Activated naive CD8-positive, alpha-beta T cell treated with anti-CD3 and anti-CD28 coated beads for 36 hours (primary cell): ENCODE measurements around the gene FAM53A. TPM values are rescaled to one million over a fixed set of nuclear protein-coding genes. Genes with fewer than 3 reads are reported as not detected.
"Not testable (repeated sequence)": the region's sequence is repeated elsewhere in the genome, so short reads cannot be mapped to it uniquely, and the experiment has no call there.

Source experiments
- DNase-seq: peaks from one replicate; pipeline ENCODE4 v3.0.0; 2021
- H3K27ac Mint-ChIP-seq: one replicate; pipeline ENCODE4 v1.8.0; 2022; ENCODE audit warnings: mild to moderate bottlenecking, moderate library complexity, mixed read lengths
- H3K27me3 Mint-ChIP-seq: one replicate; pipeline ENCODE4 v1.8.0; 2022; ENCODE audit warnings: mild to moderate bottlenecking, mixed read lengths
- H3K36me3 Mint-ChIP-seq: one replicate; pipeline ENCODE4 v1.8.0; 2021; ENCODE audit warnings: mild to moderate bottlenecking, mixed read lengths
- H3K4me1 Mint-ChIP-seq: one replicate; pipeline ENCODE4 v1.8.0; 2021; ENCODE audit warnings: mixed read lengths
- H3K4me3 Mint-ChIP-seq: one replicate; pipeline ENCODE4 v1.8.0; 2022; ENCODE audit warnings: mild to moderate bottlenecking, moderate library complexity, mixed read lengths
- H3K9me3 Mint-ChIP-seq: one replicate; pipeline ENCODE4 v1.8.0; 2022; ENCODE audit warnings: mixed read lengths
- total RNA-seq, 2 experiments: library from RNA; stranded (reverse); gene quantifications; one replicate each; pipeline ENCODE4 v1.2.3, GENCODE V29; 2021

FAM53A gene
- total RNA-seq, 2 experiments from 2014 or later: 0.82 to 1.3 TPM

- Mint-ChIP-seq H3K27me3 (no peaks in the 10 kb centered on the region), H3K9me3 (no peaks in the 10 kb centered on the region), H3K4me3 (no peak overlapping the region), H3K4me1 (no peaks in the 10 kb centered on the region), H3K27ac (no peak overlapping the region), H3K36me3 (no peaks in the 10 kb centered on the region)
- DNase-seq: no peak
Observed at GRCh38 chr4:1676605-1677525, 7.2 kb downstream of the FAM53A start.

- no peak for DNase-seq
- Mint-ChIP-seq H3K36me3 (no peaks in the 10 kb centered on the region), H3K4me3 (no peak overlapping the region), H3K27me3 (no peaks in the 10 kb centered on the region), H3K4me1 (no peaks in the 10 kb centered on the region), H3K9me3 (no peaks in the 10 kb centered on the region), H3K27ac (no peak overlapping the region)
Observed at GRCh38 chr4:1675802-1676137, 8.3 kb downstream of the FAM53A start.

DNA sequence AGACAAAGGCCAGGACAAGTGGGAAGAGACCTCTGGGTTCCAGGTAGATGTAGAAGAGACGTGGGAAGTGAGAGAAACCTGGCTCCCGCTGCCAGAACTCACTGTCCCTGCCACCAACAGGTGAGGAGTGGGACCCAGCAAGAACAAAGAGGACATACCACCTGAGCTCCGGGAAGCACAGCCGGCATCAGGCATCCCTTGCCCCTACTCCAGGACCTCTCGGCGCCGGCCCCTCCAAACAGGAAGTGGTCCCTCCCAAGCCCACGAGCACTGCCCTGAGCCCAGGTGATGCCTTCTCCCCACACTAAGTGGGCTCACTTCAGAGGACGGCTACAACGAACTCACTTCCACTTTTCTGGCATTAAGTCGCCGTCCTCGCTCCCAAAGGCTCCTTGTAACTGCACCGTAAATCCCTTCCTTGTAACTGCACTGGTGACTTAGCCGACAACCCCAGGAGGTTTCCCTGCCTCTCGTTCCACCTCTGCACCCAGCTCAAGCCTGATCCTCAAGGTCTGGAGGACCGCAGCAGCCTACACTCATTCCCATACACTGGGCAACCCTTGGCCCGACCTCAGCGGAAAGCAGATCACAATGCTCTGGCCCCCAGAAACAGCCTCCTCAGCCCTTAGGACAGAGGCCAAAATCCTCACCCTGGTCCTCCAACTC is 8.8 kb downstream of the FAM53A start:
- DNase-seq: no peak
- no peaks in the 10 kb centered on the region for H3K9me3 Mint-ChIP-seq
- no peaks in the 10 kb centered on the region for H3K4me1 Mint-ChIP-seq

DNA sequence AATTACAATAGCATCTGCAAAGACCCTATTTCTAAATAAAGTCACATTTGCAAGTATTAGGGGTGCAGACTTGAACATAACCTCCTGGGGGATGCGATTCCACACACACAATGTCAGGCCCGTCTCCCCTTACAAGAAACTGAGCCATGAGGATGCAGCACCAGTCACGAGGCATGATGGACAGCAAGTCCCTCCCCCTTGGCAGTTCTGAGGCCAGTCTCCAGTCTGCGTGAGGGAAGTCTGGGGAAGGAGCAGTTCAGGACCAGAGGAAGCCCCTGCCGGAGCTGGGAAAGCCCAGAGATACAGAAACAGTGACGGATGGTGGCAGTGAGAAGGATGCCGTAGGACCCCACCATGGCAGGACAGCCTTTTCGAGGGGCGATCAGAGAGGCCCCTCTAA is 9.4 kb downstream of the FAM53A start:
- Mint-ChIP-seq H3K4me1 (no peaks in the 10 kb centered on the region), H3K9me3 (no peaks in the 10 kb centered on the region), H3K4me3 (no peak overlapping the region), H3K27me3 (no peaks in the 10 kb centered on the region), H3K36me3 (no peaks in the 10 kb centered on the region), H3K27ac (no peak overlapping the region)
- no peak for DNase-seq

More for the DNA sequence above, 8.8 kb downstream of the FAM53A start:
- Mint-ChIP-seq H3K4me3 (no peak overlapping the region), H3K27me3 (no peaks in the 10 kb centered on the region), H3K36me3 (no peaks in the 10 kb centered on the region), H3K27ac (no peak overlapping the region)

DNA sequence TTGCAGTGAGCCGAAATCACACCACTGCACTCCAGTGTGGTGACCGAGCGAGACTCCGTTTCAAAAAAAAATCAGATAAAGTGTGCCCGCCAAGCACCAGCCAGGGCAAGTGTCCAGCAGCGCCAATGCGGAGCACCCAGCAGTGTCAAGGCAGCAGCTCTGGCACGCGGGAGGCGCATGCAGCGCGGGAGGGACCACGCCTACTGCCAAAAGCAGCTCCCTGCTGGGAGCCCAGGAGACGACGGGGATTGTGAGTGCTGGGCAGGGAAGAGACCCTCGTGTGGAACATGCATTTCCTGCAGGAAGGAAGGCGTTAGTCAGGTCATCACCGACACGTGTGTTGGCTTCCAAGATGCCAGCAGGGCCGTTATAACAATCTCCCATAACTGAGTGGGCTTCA is 10.4 kb downstream of the FAM53A start:
- Mint-ChIP-seq H3K9me3 (no peaks in the 10 kb centered on the region), H3K27me3 (no peaks in the 10 kb centered on the region), H3K36me3 (no peaks in the 10 kb centered on the region), H3K4me3 (no peak overlapping the region), H3K4me1 (no peaks in the 10 kb centered on the region), H3K27ac (no peak overlapping the region)
- DNase-seq: no peak

- not testable (repeated sequence) for H3K27ac Mint-ChIP-seq, H3K9me3 Mint-ChIP-seq, DNase-seq, H3K4me3 Mint-ChIP-seq, H3K4me1 Mint-ChIP-seq, H3K27me3 Mint-ChIP-seq, H3K36me3 Mint-ChIP-seq
Observed at GRCh38 chr4:1671011-1671410, 13.1 kb downstream of the FAM53A start.

DNA sequence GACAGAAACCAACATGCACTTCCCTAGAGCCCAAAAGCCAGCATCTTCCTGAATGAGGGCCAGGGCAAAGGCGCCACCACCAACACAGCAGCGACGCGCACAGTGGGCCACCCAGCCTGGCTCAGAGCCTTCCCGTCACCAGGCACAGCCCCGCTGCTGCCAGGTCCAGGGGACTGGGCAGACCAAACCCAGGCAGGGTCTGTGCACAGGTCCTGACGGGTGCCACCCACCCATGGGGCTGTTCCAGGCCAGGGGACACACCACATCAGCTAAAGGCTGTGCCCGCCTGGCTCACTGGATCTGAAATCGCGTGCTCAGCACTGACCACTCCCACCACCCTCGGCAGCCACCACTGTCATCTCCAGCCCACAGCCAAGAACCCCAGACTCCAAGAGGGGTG is 13.8 kb downstream of the FAM53A start:
- no peaks in the 10 kb centered on the region for H3K27me3 Mint-ChIP-seq
- no peaks in the 10 kb centered on the region for H3K4me1 Mint-ChIP-seq
- H3K4me3 Mint-ChIP-seq: no peak overlapping the region
- no peak overlapping the region for H3K27ac Mint-ChIP-seq
- no peak for DNase-seq
- H3K9me3 Mint-ChIP-seq: no peaks in the 10 kb centered on the region
- H3K36me3 Mint-ChIP-seq: no peaks in the 10 kb centered on the region

- no peaks in the 10 kb centered on the region for H3K4me1 Mint-ChIP-seq
- H3K36me3 Mint-ChIP-seq: no peaks in the 10 kb centered on the region
- H3K4me3 Mint-ChIP-seq: no peak overlapping the region
- DNase-seq: no peak
- H3K27ac Mint-ChIP-seq: no peak overlapping the region
- no peaks in the 10 kb centered on the region for H3K9me3 Mint-ChIP-seq
- H3K27me3 Mint-ChIP-seq: no peaks in the 10 kb centered on the region
Observed at GRCh38 chr4:1669850-1670249, 14.3 kb downstream of the FAM53A start.

- Mint-ChIP-seq H3K4me1 (no peaks in the 10 kb centered on the region), H3K36me3 (no peaks in the 10 kb centered on the region), H3K27ac (no peak overlapping the region), H3K27me3 (no peaks in the 10 kb centered on the region), H3K4me3 (no peak overlapping the region), H3K9me3 (no peaks in the 10 kb centered on the region)
- DNase-seq: no peak
Observed at GRCh38 chr4:1669270-1669669, 14.8 kb downstream of the FAM53A start.

DNA sequence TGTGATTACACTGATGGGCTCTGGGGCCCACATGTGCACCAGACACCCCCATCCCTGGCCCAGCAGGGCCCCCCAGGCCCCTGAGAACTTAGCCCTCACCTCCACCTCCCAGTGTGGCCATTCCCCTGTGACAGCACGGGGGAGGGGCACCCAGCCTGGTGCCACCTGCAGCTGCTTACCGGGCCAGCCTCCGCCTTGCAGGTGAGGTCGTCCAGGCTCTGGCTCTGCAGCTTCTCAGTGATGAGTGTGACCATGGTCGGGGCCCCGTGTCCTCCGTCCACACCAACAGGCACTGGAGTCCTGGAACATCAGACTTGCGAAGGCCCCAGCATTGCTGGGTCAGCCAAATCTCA is 15.6 kb downstream of the FAM53A start:
- Mint-ChIP-seq H3K36me3 (no peaks in the 10 kb centered on the region), H3K27ac (no peak overlapping the region), H3K4me1 (no peaks in the 10 kb centered on the region), H3K4me3 (no peak overlapping the region), H3K27me3 (no peaks in the 10 kb centered on the region), H3K9me3 (no peaks in the 10 kb centered on the region)
- no peak for DNase-seq

GRCh38 chr4:1667273-1667672 is 16.8 kb downstream of the FAM53A start:
- Mint-ChIP-seq H3K27me3 (no peaks in the 10 kb centered on the region), H3K9me3 (no peaks in the 10 kb centered on the region), H3K4me1 (no peaks in the 10 kb centered on the region), H3K36me3 (no peaks in the 10 kb centered on the region), H3K4me3 (no peak overlapping the region), H3K27ac (no peak overlapping the region)
- no peak for DNase-seq

GRCh38 chr4:1666391-1666790 is 17.7 kb downstream of the FAM53A start:
- H3K36me3 Mint-ChIP-seq: no peaks in the 10 kb centered on the region
- H3K9me3 Mint-ChIP-seq: no peaks in the 10 kb centered on the region
- no peak overlapping the region for H3K27ac Mint-ChIP-seq
- DNase-seq: no peak
- H3K27me3 Mint-ChIP-seq: no peaks in the 10 kb centered on the region
- H3K4me3 Mint-ChIP-seq: no peak overlapping the region
- H3K4me1 Mint-ChIP-seq: no peaks in the 10 kb centered on the region

DNA sequence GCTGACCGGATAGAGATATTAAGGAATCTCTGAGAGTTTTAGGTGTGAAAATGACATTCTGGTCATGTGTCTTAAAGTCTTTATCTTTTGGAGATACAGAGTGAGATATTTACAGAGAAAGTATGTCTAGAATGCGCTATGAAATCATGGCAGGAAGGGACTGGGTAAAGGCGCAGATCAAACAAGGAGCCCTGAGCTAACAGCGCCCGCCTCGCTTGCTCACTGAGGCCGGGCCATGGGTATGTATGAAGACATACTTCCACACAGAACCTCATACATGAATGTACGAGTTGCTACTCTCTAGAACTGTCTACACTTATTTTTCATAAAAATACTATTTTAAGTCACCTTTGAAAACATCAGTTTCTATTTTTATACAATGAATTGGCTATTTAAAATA is 20.0 kb downstream of the FAM53A start:
- no peaks in the 10 kb centered on the region for H3K4me1 Mint-ChIP-seq
- H3K36me3 Mint-ChIP-seq: no peaks in the 10 kb centered on the region
- no peak overlapping the region for H3K27ac Mint-ChIP-seq
- no peaks in the 10 kb centered on the region for H3K9me3 Mint-ChIP-seq
- no peak for DNase-seq
- no peaks in the 10 kb centered on the region for H3K27me3 Mint-ChIP-seq
- no peak overlapping the region for H3K4me3 Mint-ChIP-seq

DNA sequence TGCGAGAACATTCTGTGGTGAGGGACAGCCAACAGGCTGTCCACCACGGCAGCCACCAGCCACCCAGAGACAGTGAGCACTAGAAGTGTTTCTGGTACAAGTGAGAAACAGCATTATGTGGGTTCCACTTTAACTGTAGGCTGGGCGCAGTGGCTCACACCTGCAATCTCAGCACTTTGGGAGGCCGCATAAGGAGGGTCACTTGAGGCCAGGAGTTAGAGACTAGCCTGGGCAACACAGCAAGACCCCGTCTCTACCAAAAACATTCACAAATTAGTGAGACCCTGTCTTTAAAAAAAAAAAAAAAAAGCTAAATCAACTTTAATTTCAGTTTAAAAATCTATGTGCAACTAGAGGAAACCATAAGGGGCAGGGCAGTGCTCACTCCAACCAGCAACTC is 20.6 kb downstream of the FAM53A start:
- no peaks in the 10 kb centered on the region for H3K36me3 Mint-ChIP-seq
- no peaks in the 10 kb centered on the region for H3K4me1 Mint-ChIP-seq

GRCh38 chr4:1661695-1662094 is 22.4 kb downstream of the FAM53A start:
- DNase-seq: no peak
- Mint-ChIP-seq H3K4me3 (no peak overlapping the region), H3K36me3 (no peaks in the 10 kb centered on the region), H3K9me3 (no peaks in the 10 kb centered on the region), H3K27ac (no peak overlapping the region), H3K27me3 (no peaks in the 10 kb centered on the region), H3K4me1 (no peaks in the 10 kb centered on the region)

More for the DNA sequence above, 20.6 kb downstream of the FAM53A start:
- H3K27ac Mint-ChIP-seq: no peak overlapping the region
- H3K9me3 Mint-ChIP-seq: no peaks in the 10 kb centered on the region
- H3K4me3 Mint-ChIP-seq: no peak overlapping the region
- no peak for DNase-seq
- H3K27me3 Mint-ChIP-seq: no peaks in the 10 kb centered on the region
